H1 (cell line): ENCODE measurements around the gene PLCL1. TPM values are rescaled to one million over a fixed set of nuclear protein-coding genes. Genes with fewer than 3 reads are reported as not detected.

Source experiments
- CTCF ChIA-PET: fragments of 300-600 bp; sonication (Branson Sonifier 250); formaldehyde crosslinking; loops from one replicate; lab custom pipeline; 2021; ENCODE audit not compliant: partially characterized antibody; lab: Charles Lee
- POLR2A ChIA-PET: fragments of 300-600 bp; sonication (Branson Sonifier 250); formaldehyde crosslinking; loops from one replicate; lab custom pipeline; 2021; ENCODE audit warnings: inconsistent platforms; ENCODE audit not compliant: partially characterized antibody; lab: Charles Lee
- DNase-seq, 2 experiments: peaks; one replicate each; pipeline versions ENCODE4 v3.0.0 to v3.0.0-alpha.2; 2010 to 2022; ENCODE audit warnings: low spot score in 2 of 2, low read depth in 1 of 2, mixed read lengths in 1 of 2
- FAIRE-seq: peaks from 2 replicates; lab custom pipeline; 2011; peaks lifted over from hg19 to GRCh38; lab: Jason Lieb, UNC
- H2AFZ ChIP-seq: 2 replicates; pipeline ENCODE4 v1.8.1; 2012; ENCODE audit warnings: low read length, inconsistent platforms
- H2AK5ac ChIP-seq: 2 replicates; pipeline ENCODE4 v1.6.1; 2013; ENCODE audit warnings: low read depth, low read length
- H2BK120ac ChIP-seq: replicated peaks from 2 replicates; pipeline ENCODE3; 2013; ENCODE audit warnings: low read depth, low read length, inconsistent platforms
- H2BK12ac ChIP-seq: 2 replicates; pipeline ENCODE4 v1.6.1; 2013; ENCODE audit warnings: low read depth, low read length
- H2BK15ac ChIP-seq: 2 replicates; pipeline ENCODE4 v1.6.1; 2013; ENCODE audit warnings: low read length
- H2BK20ac ChIP-seq: 2 replicates; pipeline ENCODE4 v1.6.1; 2013; ENCODE audit warnings: low read length
- H2BK5ac ChIP-seq: 2 replicates; pipeline ENCODE4 v1.6.1; 2013; ENCODE audit warnings: low read depth, low read length
- H3K14ac ChIP-seq: 2 replicates; pipeline ENCODE4 v1.6.1; 2013; ENCODE audit warnings: inconsistent platforms; ENCODE audit not compliant: insufficient read length
- H3K18ac ChIP-seq: 2 replicates; pipeline ENCODE4 v1.6.1; 2013; ENCODE audit warnings: low read length; ENCODE audit errors: extremely low read depth
- H3K23ac ChIP-seq: 2 replicates; pipeline ENCODE4 v1.6.1; 2013; ENCODE audit warnings: inconsistent platforms; ENCODE audit not compliant: insufficient read length
- H3K23me2 ChIP-seq: 2 replicates; pipeline ENCODE4 v1.6.1; 2013; ENCODE audit warnings: low read depth, low read length
- H3K27ac ChIP-seq: 2 replicates; pipeline ENCODE4 v1.6.1; 2011; ENCODE audit warnings: low read depth, low read length, inconsistent platforms
- H3K27me3 ChIP-seq, 4 experiments: replicated peaks in 1 of 4; 1 replicate in 1 of 4; 2 replicates in 3 of 4; pipeline versions ENCODE4 v1.6.1 to v1.8.1; 2011 to 2013; ENCODE audit warnings: low read length in 3 of 4, mild to moderate bottlenecking in 3 of 4, inconsistent platforms in 2 of 4, mixed read lengths in 2 of 4, moderate library complexity in 1 of 4; ENCODE audit not compliant: control insufficient read depth in 3 of 4, insufficient read depth in 3 of 4; ENCODE audit errors: extremely low read depth in 1 of 4
- H3K36me3 ChIP-seq, 4 experiments: 2 replicates each; pipeline versions ENCODE4 v1.6.1 to v1.8.1; 2011 to 2013; ENCODE audit warnings: mild to moderate bottlenecking in 4 of 4, low read length in 3 of 4, moderate library complexity in 2 of 4, control low read depth in 1 of 4, inconsistent platforms in 1 of 4; ENCODE audit not compliant: insufficient read depth in 4 of 4, control insufficient read depth in 2 of 4
- H3K4ac ChIP-seq: replicated peaks from 2 replicates; pipeline ENCODE3; 2013; ENCODE audit warnings: low read length, low read depth, mixed read lengths, inconsistent platforms; ENCODE audit not compliant: insufficient read length
- H3K4me1 ChIP-seq, 4 experiments: replicated peaks in 1 of 4; 1 replicate in 1 of 4; 2 replicates in 3 of 4; pipeline versions ENCODE4 v1.6.1 to v1.8.1; 2011 to 2013; ENCODE audit warnings: low read length in 3 of 4, inconsistent platforms in 2 of 4, mixed read lengths in 1 of 4; ENCODE audit not compliant: insufficient read depth in 4 of 4, control insufficient read depth in 3 of 4
- H3K4me2 ChIP-seq, 2 experiments: 2 replicates each; pipeline versions ENCODE4 v1.6.1 to v1.8.1; 2011 to 2013; ENCODE audit warnings: low read depth in 2 of 2, low read length in 2 of 2, control low read depth in 1 of 2, inconsistent platforms in 1 of 2, mild to moderate bottlenecking in 1 of 2; ENCODE audit not compliant: insufficient read depth in 1 of 2
- H3K4me3 ChIP-seq, 4 experiments: fragments of 200-600, 300-600 bp in 1 of 4; sonication (generic), shearing (Covaris generic), sonication (Bioruptor Twin) in 1 of 4; 2 replicates each; pipeline versions ENCODE4 v1.5.1 to v1.8.1; 2011 to 2016; ENCODE audit warnings: low read length in 4 of 4, low read depth in 3 of 4, control low read depth in 2 of 4, inconsistent platforms in 2 of 4, mild to moderate bottlenecking in 2 of 4, mixed read lengths in 1 of 4, moderate library complexity in 1 of 4; ENCODE audit not compliant: insufficient read depth in 2 of 4; ENCODE audit errors: extremely low read depth in 1 of 4
- H3K56ac ChIP-seq: replicated peaks from 2 replicates; pipeline ENCODE3; 2013; ENCODE audit warnings: low read depth, mild to moderate bottlenecking, mixed read lengths, low read length, inconsistent platforms; ENCODE audit not compliant: insufficient read length
- H3K79me1 ChIP-seq: 2 replicates; pipeline ENCODE4 v1.6.1; 2013; ENCODE audit warnings: low read depth, low read length, control low read depth
- H3K79me2 ChIP-seq, 2 experiments: 2 replicates each; pipeline versions ENCODE4 v1.6.1 to v1.8.1; 2012 to 2013; ENCODE audit warnings: low read length in 2 of 2, mild to moderate bottlenecking in 2 of 2, inconsistent platforms in 1 of 2; ENCODE audit not compliant: insufficient read depth in 2 of 2, control insufficient read depth in 1 of 2
- H3K9ac ChIP-seq, 4 experiments: replicated peaks in 1 of 4; 1 replicate in 1 of 4; 2 replicates in 3 of 4; pipeline versions ENCODE4 v1.6.1 to v1.8.1; 2011 to 2013; ENCODE audit warnings: low read depth in 3 of 4, low read length in 3 of 4, control low read depth in 2 of 4, mild to moderate bottlenecking in 2 of 4, moderate library complexity in 2 of 4, inconsistent platforms in 1 of 4; ENCODE audit errors: extremely low read depth in 1 of 4
- H3K9me3 ChIP-seq, 2 experiments: 2 replicates each; pipeline versions ENCODE4 v1.6.1 to v1.8.1; 2012 to 2013; ENCODE audit warnings: mild to moderate bottlenecking in 2 of 2, moderate library complexity in 2 of 2, control low read depth in 1 of 2, inconsistent platforms in 1 of 2, low read depth in 1 of 2, low read length in 1 of 2, mixed read lengths in 1 of 2; ENCODE audit not compliant: insufficient read depth in 2 of 2
- H4K20me1 ChIP-seq, 2 experiments: replicated peaks in 1 of 2; 2 replicates each; pipeline versions ENCODE3 to v1.8.1; 2011 to 2013; ENCODE audit warnings: inconsistent platforms in 2 of 2, low read length in 2 of 2, mild to moderate bottlenecking in 1 of 2; ENCODE audit not compliant: insufficient read depth in 2 of 2, control insufficient read depth in 1 of 2
- H4K5ac ChIP-seq: 2 replicates; pipeline ENCODE4 v1.6.1; 2013; ENCODE audit warnings: low read length, low read depth, mixed read lengths, inconsistent platforms; ENCODE audit not compliant: insufficient read length
- H4K8ac ChIP-seq: 2 replicates; pipeline ENCODE4 v1.8.0; 2013; ENCODE audit warnings: mild to moderate bottlenecking, moderate library complexity, low read length, inconsistent platforms; ENCODE audit not compliant: insufficient read depth; ENCODE audit errors: extremely low read depth
- H4K91ac ChIP-seq: replicated peaks from 2 replicates; pipeline ENCODE3; 2013; ENCODE audit warnings: low read length, mixed read lengths, inconsistent platforms; ENCODE audit not compliant: insufficient read length
- BACH1 ChIP-seq: IDR thresholded peaks from 2 replicates; pipeline ENCODE4 v1.6.1; 2012; ENCODE audit warnings: low read length, improper control_type of control experiment
- BRCA1 ChIP-seq: IDR thresholded peaks from 2 replicates; pipeline ENCODE4 v1.6.1; 2012; ENCODE audit warnings: low read depth, low read length, improper control_type of control experiment
- CBX8 ChIP-seq: fragments of 300-800, 300-1000 bp; sonication (generic); IDR thresholded peaks from 2 replicates; pipeline ENCODE4 v1.7.1; 2016; ENCODE audit warnings: low read depth, low read length, borderline replicate concordance
- CTCF ChIP-seq, 3 experiments: IDR thresholded peaks; 1 replicate in 2 of 3; 2 replicates in 1 of 3; pipeline versions ENCODE4 v1.5.1 to v1.6.1; 2011; ENCODE audit warnings: low read length in 3 of 3, mild to moderate bottlenecking in 3 of 3, inconsistent platforms in 2 of 3, low read depth in 1 of 3, moderate library complexity in 1 of 3; ENCODE audit not compliant: insufficient read depth in 1 of 3; ENCODE audit errors: control extremely low read depth in 1 of 3
- KDM5A ChIP-seq: fragments of 200-600 bp; IDR thresholded peaks from 2 replicates; pipeline ENCODE4 v1.7.1; 2012; ENCODE audit warnings: mild to moderate bottlenecking, low read length, inconsistent platforms, mixed read lengths
- POLR2A ChIP-seq, 2 experiments: IDR thresholded peaks; 1 replicate in 1 of 2; 2 replicates in 1 of 2; pipeline ENCODE4 v1.6.1; 2011; ENCODE audit warnings: low read depth in 2 of 2, low read length in 2 of 2, mild to moderate bottlenecking in 2 of 2; ENCODE audit errors: control extremely low read depth in 1 of 2
- RFX5 ChIP-seq: IDR thresholded peaks from 2 replicates; pipeline ENCODE4 v1.6.1; 2011; ENCODE audit warnings: low read depth, low read length, improper control_type of control experiment, borderline replicate concordance
- RXRA ChIP-seq: IDR thresholded peaks from 2 replicates; pipeline ENCODE4 v1.6.1; 2011; ENCODE audit warnings: low read depth, mild to moderate bottlenecking, low read length, moderate library complexity; ENCODE audit not compliant: insufficient read depth
- SP1 ChIP-seq: IDR thresholded peaks from 2 replicates; pipeline ENCODE4 v1.6.1; 2011; ENCODE audit warnings: low read depth, low read length
- SUZ12 ChIP-seq: fragments of 200-600 bp; sonication (generic); IDR thresholded peaks from 2 replicates; pipeline ENCODE4 v1.6.1; 2012; ENCODE audit warnings: mild to moderate bottlenecking, inconsistent platforms, low read length, moderate library complexity, mixed read lengths
- TEAD4 ChIP-seq: IDR thresholded peaks from 2 replicates; pipeline ENCODE4 v1.6.1; 2012; ENCODE audit warnings: low read depth, low read length, inconsistent platforms, mixed read lengths
- WGBS, 2 experiments: shearing (Covaris generic) in 1 of 2; methylation state at CpG; one replicate each; pipeline versions ENCODE4 v1.1.6 to v1.1.7; 2013 to 2015; ENCODE audit warnings: low lambda C conversion rate in 2 of 2, mixed read lengths in 2 of 2, inconsistent platforms in 1 of 2, low coverage in 1 of 2, missing lambda C conversion rate in 1 of 2; ENCODE audit not compliant: insufficient replicate concordance in 2 of 2, insufficient coverage in 1 of 2, insufficient read length in 1 of 2; ENCODE audit errors: extremely low coverage in 1 of 2, missing lambda C conversion rate in 1 of 2; 5-methylcytosine and 5-hydroxymethylcytosine counted together
- polyA plus RNA-seq, 7 experiments: library from polyadenylated mRNA; depleted of rRNA in 3 of 7; stranded (reverse) in 5 of 7; unstranded in 2 of 7; fragments of >200 nt in 5 of 7; fragments of 200-250 nt in 2 of 7; gene quantifications; 1 replicate in 5 of 7; 2 replicates in 1 of 7; 4 replicates in 1 of 7; pipeline versions ENCODE4 v1.2.1 to v1.2.3, GENCODE V29; 2011 to 2013; ENCODE audit warnings: missing spikeins in 2 of 7, mixed read lengths in 2 of 7
- total RNA-seq: library from RNA; stranded (reverse); fragmentation: NEBNext Ultra II Directional; extraction: Animal tissue kit (Norgen Biotek cat#: 25700); gene quantifications from 2 replicates; pipeline ENCODE4 v1.2.1, GENCODE V29; 2021

Gene PLCL1
- total and polyA plus RNA-seq, 2 of the 8 experiments (the other 6 are each of a cell fraction or from before 2014, with no cell fraction given): not detected

GRCh38 chr2:197924483-197924882 is 120.1 kb downstream of the PLCL1 start:
- Histone ChIP-seq H3K14ac (no peak overlapping the region), H3K27me3 (no peaks in the 10 kb centered on the region), H3K4ac (no peak overlapping the region), H2BK15ac (no peak overlapping the region), H3K4me1 (no peaks in the 10 kb centered on the region), H4K20me1 (no peaks in the 10 kb centered on the region), H2BK20ac (no peak overlapping the region), H3K9me3 (no peaks in the 10 kb centered on the region; a peak in 1 of 4 replicates), H2BK5ac (no peak overlapping the region), H3K56ac (no peak overlapping the region), H3K23ac (no peak overlapping the region), H2BK12ac (no peak overlapping the region), H3K79me1 (no peaks in the 10 kb centered on the region), H4K8ac (no peak overlapping the region), H3K9ac (no peak overlapping the region), H2AFZ (no peak overlapping the region), H3K4me3 (no peak overlapping the region), H3K36me3 (peaks cover 0 to 2% (median 0%) of the 10 kb centered on the region in 4 experiments; a peak in 1 of 8 replicates), H3K27ac (no peak overlapping the region), H2AK5ac (no peak overlapping the region), H2BK120ac (no peak overlapping the region), H3K79me2 (no peaks in the 10 kb centered on the region), H3K23me2 (no peaks in the 10 kb centered on the region; the same call in 1 of the 2 replicates), H4K5ac (no peak overlapping the region), H4K91ac (no peak overlapping the region), H3K4me2 (no peak overlapping the region), H3K18ac (no peak overlapping the region)
- ChIA-PET POLR2A (no interaction called here), CTCF (no interaction called here)
- FAIRE-seq: no peak
- no peak for DNase-seq
- 95% methylated on average over 5 of the region's 5 CpGs; no CpG with 5 or more reads in 1 of the 2 experiments for WGBS, 2 experiments
- TF ChIP-seq BRCA1 (no peak), POLR2A (IDR thresholded peaks at IDR 0.05; ENCODE audit: control extremely low read depth in 1 of 2, low read depth in 2 of 2, low read length in 2 of 2) (no peak), TEAD4 (no peak), SUZ12 (no peak), RXRA (no peak), CTCF (IDR thresholded peaks at IDR 0.05; ENCODE audit: control extremely low read depth in 1 of 3, insufficient read depth in 1 of 3, low read depth in 1 of 3, low read length in 3 of 3) (no peak), RFX5 (no peak), CBX8 (no peak), BACH1 (no peak), SP1 (no peak), KDM5A (no peak)
